IMR-90 (cell line): ENCODE measurements around the gene SIK3. TPM values are rescaled to one million over a fixed set of nuclear protein-coding genes. Genes with fewer than 3 reads are reported as not detected.

Source experiments
- ATAC-seq: fragments of 200-7000 bp; cut with Tn5 transposase; 2 replicates; pipeline ENCODE4 v1.9.1; 2020; ENCODE audit warnings: low read depth, mild to moderate bottlenecking, moderate library complexity
- BruUV-seq: library from RNA; stranded (reverse); fragments of 400-500 nt; replicated peaks from 2 replicates; lab custom pipeline; 2021; lab: Mats Ljungman, UMichigan
- CTCF ChIA-PET: fragments of 300-600 bp; formaldehyde crosslinking; extraction: SDS; loops from one replicate; lab custom pipeline; 2021; ENCODE audit warnings: antibody characterized with exemption; lab: Yijun Ruan, JAX
- POLR2A ChIA-PET: fragments of 300-600 bp; sonication (Branson Sonifier 250); formaldehyde crosslinking; loops from one replicate; lab custom pipeline; 2022; ENCODE audit warnings: antibody characterized with exemption; ENCODE audit not compliant: unreplicated experiment; lab: Charles Lee
- DNase-seq: peaks from one replicate; pipeline ENCODE4 v3.0.0; 2013
- H2AFZ ChIP-seq: replicated peaks from 2 replicates; pipeline ENCODE3; 2013; ENCODE audit warnings: low read length, mild to moderate bottlenecking; ENCODE audit not compliant: poor library complexity
- H2AK5ac ChIP-seq: 2 replicates; pipeline ENCODE4 v1.6.1; 2013; ENCODE audit warnings: low read depth, low read length, inconsistent platforms
- H2AK9ac ChIP-seq: replicated peaks from 2 replicates; pipeline ENCODE3; 2013; ENCODE audit warnings: mild to moderate bottlenecking, low read depth, low read length, moderate library complexity; ENCODE audit not compliant: poor library complexity
- H2BK120ac ChIP-seq: 2 replicates; pipeline ENCODE4 v1.6.1; 2013; ENCODE audit warnings: low read depth, low read length, inconsistent platforms
- H2BK15ac ChIP-seq: 3 replicates; pipeline ENCODE4 v1.6.1; 2013; ENCODE audit warnings: low read depth, low read length, inconsistent platforms
- H2BK20ac ChIP-seq: 2 replicates; pipeline ENCODE4 v1.6.1; 2013; ENCODE audit warnings: low read depth, mild to moderate bottlenecking, inconsistent platforms, low read length, moderate library complexity
- H2BK5ac ChIP-seq: 2 replicates; pipeline ENCODE4 v1.6.1; 2013; ENCODE audit warnings: mild to moderate bottlenecking, low read depth, low read length, inconsistent platforms; ENCODE audit not compliant: poor library complexity, severe bottlenecking
- H3K14ac ChIP-seq: replicated peaks from 2 replicates; pipeline ENCODE4 v1.6.1; 2013; ENCODE audit warnings: low read depth, low read length, inconsistent platforms
- H3K18ac ChIP-seq: 2 replicates; pipeline ENCODE4 v1.6.1; 2013; ENCODE audit warnings: low read depth, low read length, control low read depth
- H3K23ac ChIP-seq: 2 replicates; pipeline ENCODE4 v1.6.1; 2013; ENCODE audit warnings: low read depth, low read length, inconsistent platforms
- H3K27ac ChIP-seq: 2 replicates; pipeline ENCODE4 v1.5.1; 2013; ENCODE audit warnings: mild to moderate bottlenecking, control low read depth, low read length; ENCODE audit not compliant: insufficient read depth
- H3K27me3 ChIP-seq: 2 replicates; pipeline ENCODE4 v1.6.1; 2013; ENCODE audit warnings: low read length; ENCODE audit not compliant: control insufficient read depth, insufficient read depth
- H3K36me3 ChIP-seq: 2 replicates; pipeline ENCODE4 v1.6.1; 2013; ENCODE audit warnings: low read length, mixed read lengths; ENCODE audit not compliant: control insufficient read depth, insufficient read depth
- H3K4ac ChIP-seq: 2 replicates; pipeline ENCODE4 v1.6.1; 2013; ENCODE audit warnings: low read depth, low read length, inconsistent platforms
- H3K4me1 ChIP-seq: 2 replicates; pipeline ENCODE4 v1.6.1; 2013; ENCODE audit warnings: low read length, mixed read lengths; ENCODE audit not compliant: control insufficient read depth, insufficient read depth
- H3K4me2 ChIP-seq: 2 replicates; pipeline ENCODE4 v1.6.1; 2013; ENCODE audit warnings: low read depth, mild to moderate bottlenecking, control low read depth, low read length, moderate library complexity
- H3K4me3 ChIP-seq: 2 replicates; pipeline ENCODE4 v1.5.1; 2013; ENCODE audit warnings: low read depth, mild to moderate bottlenecking, control low read depth, low read length, moderate library complexity; ENCODE audit not compliant: insufficient read depth
- H3K56ac ChIP-seq: 2 replicates; pipeline ENCODE4 v1.6.1; 2013; ENCODE audit warnings: low read length, inconsistent platforms; ENCODE audit not compliant: insufficient read depth; ENCODE audit errors: extremely low read depth
- H3K79me1 ChIP-seq, 2 experiments: 2 replicates each; pipeline ENCODE4 v1.6.1; 2013; ENCODE audit warnings: low read length in 2 of 2, inconsistent platforms in 1 of 2, low read depth in 1 of 2
- H3K9ac ChIP-seq: 2 replicates; pipeline ENCODE4 v1.6.1; 2013; ENCODE audit warnings: low read depth, low read length, control low read depth
- H3K9me1 ChIP-seq: 2 replicates; pipeline ENCODE4 v1.6.1; 2013; ENCODE audit warnings: low read length, inconsistent platforms; ENCODE audit not compliant: insufficient read depth
- H3K9me3 ChIP-seq: 2 replicates; pipeline ENCODE4 v1.6.1; 2013; ENCODE audit warnings: low read length; ENCODE audit not compliant: control insufficient read depth, insufficient read depth
- H4K20me1 ChIP-seq: 2 replicates; pipeline ENCODE4 v1.6.1; 2013; ENCODE audit warnings: low read length, inconsistent platforms; ENCODE audit not compliant: insufficient read depth
- H4K5ac ChIP-seq: 2 replicates; pipeline ENCODE4 v1.6.1; 2013; ENCODE audit warnings: mild to moderate bottlenecking, low read depth, low read length, control low read depth
- H4K8ac ChIP-seq, 2 experiments: 2 replicates each; pipeline ENCODE4 v1.6.1; 2013; ENCODE audit warnings: low read depth in 2 of 2, low read length in 2 of 2, control low read depth in 1 of 2, inconsistent platforms in 1 of 2
- H4K91ac ChIP-seq: 2 replicates; pipeline ENCODE4 v1.6.1; 2013; ENCODE audit warnings: low read depth, low read length, inconsistent platforms; ENCODE audit not compliant: insufficient read depth
- BHLHE40 ChIP-seq: fragments of 150-350 bp; IDR thresholded peaks from 2 replicates; pipeline ENCODE4 v1.6.1; 2016; ENCODE audit warnings: mild to moderate bottlenecking, low read depth, low read length
- CEBPB ChIP-seq: IDR thresholded peaks from 2 replicates; pipeline ENCODE4 v1.6.1; 2012; ENCODE audit warnings: low read depth, low read length, improper control_type of control experiment
- CHD1 ChIP-seq: IDR thresholded peaks from 2 replicates; pipeline ENCODE4 v1.6.1; 2012; ENCODE audit warnings: low read depth, low read length, improper control_type of control experiment
- FOS ChIP-seq: fragments of 150-350 bp; IDR thresholded peaks from 2 replicates; pipeline ENCODE4 v1.6.1; 2016; ENCODE audit warnings: low read depth, low read length
- MAFK ChIP-seq: IDR thresholded peaks from 2 replicates; pipeline ENCODE4 v1.6.1; 2012; ENCODE audit warnings: low read depth, low read length, improper control_type of control experiment
- MAZ ChIP-seq: IDR thresholded peaks from 2 replicates; pipeline ENCODE4 v1.6.1; 2012; ENCODE audit warnings: low read depth, mild to moderate bottlenecking, low read length, improper control_type of control experiment, moderate library complexity, borderline replicate concordance
- MXI1 ChIP-seq: IDR thresholded peaks from 2 replicates; pipeline ENCODE4 v1.6.1; 2012; ENCODE audit warnings: low read depth, mild to moderate bottlenecking, low read length, moderate library complexity, borderline replicate concordance
- NFE2L2 ChIP-seq: fragments of 150-350 bp; IDR thresholded peaks from 2 replicates; pipeline ENCODE4 v1.6.1; 2016; ENCODE audit warnings: low read depth, mild to moderate bottlenecking, low read length
- POLR2A ChIP-seq: IDR thresholded peaks from 2 replicates; pipeline ENCODE4 v1.6.1; 2012; ENCODE audit warnings: mild to moderate bottlenecking, low read depth, low read length
- RAD21 ChIP-seq: IDR thresholded peaks from 2 replicates; pipeline ENCODE4 v1.6.1; 2012; ENCODE audit warnings: low read length, improper control_type of control experiment
- RCOR1 ChIP-seq: IDR thresholded peaks from 2 replicates; pipeline ENCODE4 v1.6.1; 2012; ENCODE audit warnings: mild to moderate bottlenecking, low read length, improper control_type of control experiment; ENCODE audit not compliant: insufficient replicate concordance
- SMC3 ChIP-seq: fragments of 150-350 bp; IDR thresholded peaks from 2 replicates; pipeline ENCODE4 v1.6.1; 2016; ENCODE audit warnings: low read depth, mild to moderate bottlenecking, antibody characterized with exemption, low read length, moderate library complexity
- WGBS, 2 experiments: methylation state at CpG; one replicate each; pipeline versions ENCODE4 v1.1.5 to v1.1.7; 2013; ENCODE audit warnings: missing lambda C conversion rate in 2 of 2; ENCODE audit not compliant: insufficient read length in 1 of 2; ENCODE audit errors: extremely low coverage in 2 of 2; 5-methylcytosine and 5-hydroxymethylcytosine counted together
- dilution Hi-C: fragments of 300-500 bp; cut with HindIII; formaldehyde crosslinking; loops from one replicate; pipeline ENCODE4 v1.14.3; 2018; ENCODE audit warnings: low sequenced_read_pairs; ENCODE audit not compliant: unreplicated experiment
- in situ Hi-C: fragments of 300-500 bp; cut with MboI; formaldehyde crosslinking; loops from 3 replicates; pipeline ENCODE4 v1.14.3; 2019; ENCODE audit warnings: low sequenced_read_pairs, inconsistent platforms, mixed read lengths
- intact Hi-C: fragments of 100-400 bp; cut with micrococcal nuclease; formaldehyde crosslinking; loops from 2 replicates; pipeline ENCODE4 v1.10.0; 2022
- polyA plus RNA-seq, 3 experiments: library from polyadenylated mRNA; depleted of rRNA; stranded (reverse); fragments of >200 nt; gene quantifications; 2 replicates each; pipeline ENCODE4 v1.2.3, GENCODE V29; 2012; ENCODE audit warnings: low replicate concordance in 1 of 3
- total RNA-seq: library from RNA; depleted of rRNA; stranded (reverse); fragments of >200 nt; gene quantifications from 2 replicates; pipeline ENCODE4 v1.2.3, GENCODE V29; 2012
- TF ChIP-seq, protein P1 (sequence below): conservative IDR thresholded peaks from 2 replicates; pipeline ENCODE4 v1.5.1; 2012; ENCODE audit warnings: mild to moderate bottlenecking, low read depth, low read length, improper control_type of control experiment

The SIK3 gene
- total and polyA plus RNA-seq, 2 of the 4 experiments (the other 2 are of a cell fraction) = 8.2 to 9.1 TPM

DNA sequence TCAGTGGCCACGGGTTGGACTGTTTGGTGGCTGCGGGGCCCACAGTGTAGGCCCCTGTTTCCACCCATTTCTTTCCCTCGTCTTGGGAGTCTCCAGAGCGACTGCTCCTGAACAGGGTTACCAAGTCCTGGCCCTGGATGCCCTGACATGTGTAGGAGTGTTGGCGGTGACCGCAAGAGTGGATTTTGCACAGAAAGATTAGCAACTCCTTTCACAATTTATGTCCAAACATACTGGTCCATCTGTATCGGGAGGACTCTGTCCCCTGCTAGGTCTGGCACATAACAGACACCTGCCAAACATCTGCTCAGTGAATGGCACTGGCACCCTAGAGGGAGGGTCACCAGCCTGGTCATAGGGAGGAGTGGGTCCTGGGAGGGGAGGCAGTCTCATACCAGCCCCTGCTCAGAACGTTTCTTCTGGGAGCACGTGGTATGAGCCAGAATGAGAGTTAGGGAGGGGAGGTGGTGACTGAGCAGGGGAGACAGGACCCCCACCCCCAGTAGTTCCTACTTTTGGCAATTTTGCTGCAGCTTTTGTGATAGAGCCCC lies 257.4 kb downstream of the SIK3 start:
- Histone ChIP-seq H2BK15ac (no peak overlapping the region), H3K4me2 (no peak overlapping the region), H2BK5ac (no peak overlapping the region), H2BK20ac (no peak overlapping the region), H3K23ac (no peak overlapping the region), H3K4me1 (no peaks in the 10 kb centered on the region), H3K27ac (no peak overlapping the region), H3K4ac (no peak overlapping the region), H3K27me3 (no peaks in the 10 kb centered on the region), H4K20me1 (no peaks in the 10 kb centered on the region), H4K5ac (no peak overlapping the region), H3K9me3 (no peaks in the 10 kb centered on the region), H3K56ac (no peak overlapping the region), H4K91ac (no peak overlapping the region), H3K36me3 (peaks cover 15% of the 10 kb centered on the region), H2AK5ac (no peak overlapping the region), H3K9me1 (no peaks in the 10 kb centered on the region), H3K4me3 (no peak overlapping the region), H3K18ac (no peak overlapping the region), H2AK9ac (no peak overlapping the region), H3K79me1 (no peaks in the 10 kb centered on the region), H2BK120ac (no peak overlapping the region), H2AFZ (no peak overlapping the region), H3K14ac (no peak overlapping the region), H3K9ac (no peak overlapping the region), H4K8ac (no peak overlapping the region)
- ATAC-seq = no peak
- in situ Hi-C loops (no loop called here), intact Hi-C loops (no loop called here), dilution Hi-C loops (no loop called here)
- POLR2A ChIA-PET = no interaction called here
- BruUV-seq = no TSS peak
- 70% methylated on average over 2 of the region's 9 CpGs; no CpG with 5 or more reads in 1 of the 2 experiments for WGBS, 2 experiments
- CTCF ChIA-PET = interaction anchor here (0.6 to 1.0 kb wide), 2 partner anchors 12 to 218 kb away, joined by 3 to 4 read pairs; no protein-coding TSS in a partner anchor
- TF ChIP-seq CHD1 (no peak), MXI1 (no peak), MAFK (no peak), CEBPB (no peak), NFE2L2 (no peak), MAZ (no peak), POLR2A (no peak), SMC3 (no peak), RAD21 (no peak), RCOR1 (no peak), FOS (no peak), BHLHE40 (no peak)
- TF ChIP-seq, protein P1, sequence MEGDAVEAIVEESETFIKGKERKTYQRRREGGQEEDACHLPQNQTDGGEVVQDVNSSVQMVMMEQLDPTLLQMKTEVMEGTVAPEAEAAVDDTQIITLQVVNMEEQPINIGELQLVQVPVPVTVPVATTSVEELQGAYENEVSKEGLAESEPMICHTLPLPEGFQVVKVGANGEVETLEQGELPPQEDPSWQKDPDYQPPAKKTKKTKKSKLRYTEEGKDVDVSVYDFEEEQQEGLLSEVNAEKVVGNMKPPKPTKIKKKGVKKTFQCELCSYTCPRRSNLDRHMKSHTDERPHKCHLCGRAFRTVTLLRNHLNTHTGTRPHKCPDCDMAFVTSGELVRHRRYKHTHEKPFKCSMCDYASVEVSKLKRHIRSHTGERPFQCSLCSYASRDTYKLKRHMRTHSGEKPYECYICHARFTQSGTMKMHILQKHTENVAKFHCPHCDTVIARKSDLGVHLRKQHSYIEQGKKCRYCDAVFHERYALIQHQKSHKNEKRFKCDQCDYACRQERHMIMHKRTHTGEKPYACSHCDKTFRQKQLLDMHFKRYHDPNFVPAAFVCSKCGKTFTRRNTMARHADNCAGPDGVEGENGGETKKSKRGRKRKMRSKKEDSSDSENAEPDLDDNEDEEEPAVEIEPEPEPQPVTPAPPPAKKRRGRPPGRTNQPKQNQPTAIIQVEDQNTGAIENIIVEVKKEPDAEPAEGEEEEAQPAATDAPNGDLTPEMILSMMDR = no peak
- DNase-seq = no peak
